Mononuclear cell (primary cell): ENCODE results near the gene PDE8B. TPM values are rescaled to one million over a fixed set of nuclear protein-coding genes. Genes with fewer than 3 reads are reported as not detected.
"Not testable (repeated sequence)": the region's sequence is repeated elsewhere in the genome, so short reads cannot be mapped to it uniquely, and the experiment has no call there.

Experiments used
- H3K27me3 ChIP-seq: 2 replicates; pipeline ENCODE4 v1.6.0; 2011; ENCODE audit warnings: low read length, control low read depth; ENCODE audit not compliant: insufficient read depth
- H3K4me1 ChIP-seq: 2 replicates; pipeline ENCODE4 v1.5.1; 2011; ENCODE audit warnings: mild to moderate bottlenecking, low read length, control low read depth; ENCODE audit not compliant: insufficient read depth
- H3K4me3 ChIP-seq: 2 replicates; pipeline ENCODE4 v1.5.1; 2011; ENCODE audit warnings: mild to moderate bottlenecking, low read length, moderate library complexity
- H3K9me3 ChIP-seq: 2 replicates; pipeline ENCODE4 v1.5.1; 2011; ENCODE audit warnings: low read depth, mild to moderate bottlenecking, control low read depth, low read length
- total RNA-seq: library from RNA; depleted of rRNA; stranded (reverse); fragments of >200 nt; gene quantifications from one replicate; pipeline ENCODE4 v1.2.3, GENCODE V29; 2012

Gene PDE8B
- total RNA-seq, 1 donor, result 0.21 TPM

DNA sequence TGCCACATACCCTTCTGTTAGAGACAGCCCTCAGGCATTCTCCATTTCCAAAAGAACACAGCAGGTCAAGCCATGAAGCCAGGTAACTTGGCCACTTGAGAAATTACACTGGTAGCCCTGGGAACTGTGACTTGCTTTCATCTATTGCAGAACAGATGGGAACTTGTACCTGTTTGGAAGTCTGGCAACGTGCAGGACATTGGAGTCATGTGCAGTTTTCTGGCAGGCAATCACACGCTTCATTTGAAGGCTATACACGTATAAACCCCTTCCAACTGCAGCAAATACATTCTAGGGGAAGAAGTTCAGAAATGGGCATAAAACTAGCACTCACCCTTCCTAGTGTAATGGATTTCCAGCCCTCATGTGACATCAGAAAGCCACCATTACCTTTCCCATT is 227.6 kb downstream of the PDE8B start:
- H3K4me1 ChIP-seq, result no peaks in the 10 kb centered on the region
- H3K4me3 ChIP-seq, result no peak overlapping the region
- H3K9me3 ChIP-seq, result no peaks in the 10 kb centered on the region
- no peaks in the 10 kb centered on the region for H3K27me3 ChIP-seq

DNA sequence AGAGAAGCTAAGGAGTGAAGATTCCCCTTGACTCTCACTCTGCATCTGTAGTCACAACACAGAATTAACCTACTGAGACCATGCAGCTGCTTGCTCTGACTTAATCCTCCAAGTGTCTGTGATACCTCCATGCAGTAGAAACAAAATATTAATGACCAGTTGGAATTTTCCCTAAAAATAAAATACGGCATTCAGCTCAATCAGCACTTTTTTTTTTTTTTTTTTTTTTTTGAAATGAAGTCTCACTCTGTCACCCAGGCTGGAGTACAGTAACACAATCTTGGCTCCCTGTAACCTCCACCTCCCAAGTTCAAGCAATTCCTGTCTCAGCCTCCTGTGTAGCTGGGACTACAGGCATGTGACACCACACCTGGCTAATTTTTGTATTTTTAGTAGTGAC is 233.2 kb downstream of the PDE8B start:
- no peak overlapping the region for H3K4me3 ChIP-seq
- no peaks in the 10 kb centered on the region for H3K27me3 ChIP-seq
- no peaks in the 10 kb centered on the region for H3K4me1 ChIP-seq
- H3K9me3 ChIP-seq, result no peaks in the 10 kb centered on the region

DNA sequence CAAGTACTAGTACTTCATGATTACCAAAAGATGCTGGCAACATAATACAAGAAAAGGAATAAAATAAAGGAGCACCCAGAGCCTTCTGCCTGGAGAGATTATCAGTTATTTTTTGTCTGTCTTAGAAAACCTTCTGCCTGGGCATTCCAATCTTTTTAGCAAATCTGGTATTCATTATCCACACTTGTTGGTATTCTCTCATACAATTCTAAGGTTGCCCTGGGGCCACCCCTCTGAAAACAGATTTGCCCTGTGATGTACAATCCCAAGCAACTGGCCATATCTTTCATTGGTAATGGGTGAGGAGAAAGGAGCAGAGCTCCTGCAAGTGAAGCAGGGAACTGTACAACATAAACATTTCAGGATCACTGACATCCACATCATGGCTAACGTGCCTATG is 233.9 kb downstream of the PDE8B start:
- Histone ChIP-seq H3K9me3 (no peaks in the 10 kb centered on the region), H3K4me1 (no peaks in the 10 kb centered on the region), H3K27me3 (no peaks in the 10 kb centered on the region), H3K4me3 (no peak overlapping the region)

GRCh38 chr5:77448831-77449230 is 238.4 kb downstream of the PDE8B start:
- H3K9me3 ChIP-seq, result no peaks in the 10 kb centered on the region
- no peaks in the 10 kb centered on the region for H3K27me3 ChIP-seq
- H3K4me1 ChIP-seq, result no peaks in the 10 kb centered on the region
- H3K4me3 ChIP-seq, result no peak overlapping the region

DNA sequence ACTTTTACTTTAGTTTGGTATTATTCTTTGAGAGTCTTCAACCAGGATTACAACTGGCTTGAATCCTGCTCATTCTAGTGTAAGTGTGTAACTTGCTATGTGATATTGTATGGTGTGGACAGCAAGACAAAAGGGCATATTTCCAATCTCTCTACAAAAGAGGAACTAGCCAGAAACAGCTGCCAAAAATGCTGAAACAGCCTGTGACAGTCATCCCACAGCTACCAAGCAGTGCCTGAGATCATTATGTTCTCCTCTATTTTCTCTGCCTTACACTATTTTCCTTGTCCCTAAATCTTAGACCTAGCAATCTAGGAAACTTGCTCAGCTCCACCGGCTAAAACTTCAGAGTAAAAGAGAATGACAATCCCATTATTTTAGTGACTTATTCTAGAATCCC is 238.8 kb downstream of the PDE8B start:
- Histone ChIP-seq H3K4me1 (no peaks in the 10 kb centered on the region), H3K27me3 (no peaks in the 10 kb centered on the region), H3K9me3 (no peaks in the 10 kb centered on the region), H3K4me3 (no peak overlapping the region)

DNA sequence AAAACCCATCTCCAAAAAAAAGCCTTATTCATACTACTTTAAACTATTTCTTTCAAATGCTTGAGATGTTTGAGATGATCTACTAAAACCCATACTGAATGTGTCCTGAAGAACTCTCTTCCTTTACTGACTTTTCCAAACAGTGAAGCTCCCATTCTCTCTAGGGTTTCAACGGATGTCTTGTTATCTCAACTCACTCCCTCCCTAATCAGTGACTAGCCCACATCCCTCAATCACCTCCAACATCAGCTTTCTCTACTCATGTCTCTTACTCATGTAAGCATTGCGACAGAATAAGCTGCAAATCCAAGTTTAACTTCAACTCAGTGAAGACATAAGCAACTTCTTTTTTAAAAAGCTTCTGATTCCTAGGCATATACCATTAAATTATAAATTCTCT is 239.5 kb downstream of the PDE8B start:
- no peak overlapping the region for H3K4me3 ChIP-seq
- no peaks in the 10 kb centered on the region for H3K27me3 ChIP-seq
- no peaks in the 10 kb centered on the region for H3K4me1 ChIP-seq
- no peaks in the 10 kb centered on the region for H3K9me3 ChIP-seq

GRCh38 chr5:77452351-77452750 is 241.9 kb downstream of the PDE8B start:
- Histone ChIP-seq H3K4me3 (no peak overlapping the region), H3K4me1 (no peaks in the 10 kb centered on the region), H3K27me3 (no peaks in the 10 kb centered on the region), H3K9me3 (no peaks in the 10 kb centered on the region)

GRCh38 chr5:77454123-77454522 is 243.6 kb downstream of the PDE8B start:
- Histone ChIP-seq H3K9me3 (no peaks in the 10 kb centered on the region), H3K4me3 (no peak overlapping the region), H3K27me3 (no peaks in the 10 kb centered on the region), H3K4me1 (no peaks in the 10 kb centered on the region)

DNA sequence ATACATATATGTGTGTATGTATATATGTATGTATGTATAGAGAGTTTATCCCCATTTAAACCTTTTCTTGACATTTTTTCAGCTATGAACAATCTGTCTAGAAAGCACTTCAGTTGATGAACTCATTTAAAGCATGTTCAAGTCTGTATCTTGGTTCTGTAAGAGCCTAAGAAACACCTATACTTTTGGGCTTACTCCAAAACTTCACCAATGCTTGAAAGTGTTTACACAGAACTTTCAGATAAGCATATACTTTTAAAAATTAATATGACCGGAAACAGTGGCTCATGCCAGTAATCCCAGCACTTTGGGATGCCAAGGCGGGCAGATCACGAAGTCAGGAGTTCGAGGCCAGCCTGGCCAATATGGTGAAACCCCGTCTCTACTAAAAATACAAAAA is 250.8 kb downstream of the PDE8B start:
- no peak overlapping the region for H3K4me3 ChIP-seq
- H3K4me1 ChIP-seq, result no peaks in the 10 kb centered on the region
- no peaks in the 10 kb centered on the region for H3K9me3 ChIP-seq
- no peaks in the 10 kb centered on the region for H3K27me3 ChIP-seq

DNA sequence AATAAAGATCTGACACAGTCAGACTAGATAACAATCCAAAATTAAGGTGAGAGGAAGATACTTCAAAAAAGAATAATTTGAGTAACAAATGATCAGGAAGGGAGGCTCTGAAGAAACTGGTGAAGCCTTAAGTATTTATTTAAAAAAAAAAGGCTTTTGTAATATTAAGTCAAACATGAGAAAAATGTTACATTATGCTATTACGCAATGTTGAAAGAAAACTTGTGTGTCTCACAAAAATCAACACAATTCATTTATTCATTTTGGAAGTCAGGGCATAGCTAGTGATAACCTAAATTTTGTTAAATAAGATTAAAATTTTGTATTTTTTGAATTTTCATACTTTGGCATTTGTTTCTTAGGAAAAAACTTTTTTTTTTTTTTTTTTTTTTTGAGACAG is 253.4 kb downstream of the PDE8B start:
- no peaks in the 10 kb centered on the region for H3K9me3 ChIP-seq
- H3K27me3 ChIP-seq, result no peaks in the 10 kb centered on the region
- no peaks in the 10 kb centered on the region for H3K4me1 ChIP-seq
- H3K4me3 ChIP-seq, result no peak overlapping the region

- H3K4me1 ChIP-seq, H3K9me3 ChIP-seq, H3K4me3 ChIP-seq, H3K27me3 ChIP-seq: not testable (repeated sequence)
These were observed 258.4 kb downstream of the PDE8B start for GRCh38 chr5:77468875-77469274.

- not testable (repeated sequence) for H3K27me3 ChIP-seq, H3K4me1 ChIP-seq, H3K4me3 ChIP-seq, H3K9me3 ChIP-seq
These were observed 264.6 kb downstream of the PDE8B start for GRCh38 chr5:77475041-77475440.

Other genes with a start within 250 kb of the PDE8B start
- gene AGGF1, start 180.3 kb upstream of the PDE8B start, total RNA-seq, result 15.2 TPM
- 1.9 TPM for gene ZBED3, start 123.4 kb upstream of the PDE8B start, total RNA-seq